Endothelial cell of umbilical vein (primary cell): ENCODE data around the gene DDX54. TPM values are rescaled to one million over a fixed set of nuclear protein-coding genes. Genes with fewer than 3 reads are reported as not detected.
"Not testable (repeated sequence)": the region's sequence is repeated elsewhere in the genome, so short reads cannot be mapped to it uniquely, and the experiment has no call there.

ENCODE experiments used
- BruUV-seq: library from RNA; stranded (reverse); fragments of 400-500 nt; replicated peaks from 2 replicates; lab custom pipeline; 2021; lab: Mats Ljungman, UMichigan
- CTCF ChIA-PET: fragments of 300-600, 350-600 bp; sonication (Branson Sonifier 250); formaldehyde crosslinking; loops from one replicate; lab custom pipeline; 2021; ENCODE audit warnings: antibody characterized with exemption, inconsistent platforms; lab: Charles Lee
- POLR2A ChIA-PET: fragments of 300-600, 350-600 bp; sonication (Branson Sonifier 250); formaldehyde crosslinking; loops from one replicate; lab custom pipeline; 2021; ENCODE audit warnings: antibody characterized with exemption, inconsistent platforms; lab: Charles Lee
- DNase-seq: peaks from one replicate; pipeline ENCODE4 v3.0.0-alpha.2; 2011; ENCODE audit warnings: low read depth, low spot score
- FAIRE-seq: peaks from 2 replicates; lab custom pipeline; 2011; peaks lifted over from hg19 to GRCh38; lab: Jason Lieb, UNC
- H2AFZ ChIP-seq: 2 replicates; pipeline ENCODE4 v1.6.0; 2012; ENCODE audit warnings: low read depth, low read length, control low read depth, inconsistent platforms
- H3K27ac ChIP-seq: 2 replicates; pipeline ENCODE4 v1.5.1; 2011; ENCODE audit warnings: low read depth, mild to moderate bottlenecking, control low read depth, low read length, moderate library complexity; ENCODE audit not compliant: insufficient read depth
- H3K27me3 ChIP-seq, 2 experiments: 2 replicates each; pipeline versions ENCODE4 v1.6.0 to v1.6.1; 2011; ENCODE audit warnings: low read length in 2 of 2, mixed read lengths in 1 of 2; ENCODE audit not compliant: control insufficient read depth in 2 of 2, insufficient read depth in 2 of 2
- H3K36me3 ChIP-seq, 2 experiments: 2 replicates in 1 of 2; 3 replicates in 1 of 2; pipeline ENCODE4 v1.5.1; 2011; ENCODE audit warnings: low read length in 2 of 2, mild to moderate bottlenecking in 1 of 2, moderate library complexity in 1 of 2; ENCODE audit not compliant: control insufficient read depth in 2 of 2, insufficient read depth in 2 of 2; ENCODE audit errors: extremely low read depth in 1 of 2
- H3K4me1 ChIP-seq: 3 replicates; pipeline ENCODE4 v1.5.1; 2011; ENCODE audit warnings: mild to moderate bottlenecking, low read length; ENCODE audit not compliant: control insufficient read depth, insufficient read depth; ENCODE audit errors: extremely low read depth
- H3K4me2 ChIP-seq: 2 replicates; pipeline ENCODE4 v1.6.1; 2011; ENCODE audit warnings: low read length, control low read depth, mixed read lengths; ENCODE audit not compliant: insufficient read depth
- H3K4me3 ChIP-seq, 3 experiments: fragments of 200-600 bp in 1 of 3; sonication (generic), shearing (Covaris generic) in 1 of 3; replicated peaks in 1 of 3; 2 replicates each; pipeline ENCODE4 v1.5.1; 2011 to 2016; ENCODE audit warnings: control low read depth in 3 of 3, low read length in 3 of 3, mild to moderate bottlenecking in 2 of 3, inconsistent platforms in 1 of 3, low read depth in 1 of 3, moderate library complexity in 1 of 3; ENCODE audit not compliant: insufficient read depth in 1 of 3
- H3K79me2 ChIP-seq: 2 replicates; pipeline ENCODE4 v1.6.0; 2012; ENCODE audit warnings: low read length, inconsistent platforms; ENCODE audit not compliant: control insufficient read depth, insufficient read depth
- H3K9ac ChIP-seq: replicated peaks from 2 replicates; pipeline ENCODE3; 2011; ENCODE audit warnings: low read length, control low read depth; ENCODE audit not compliant: insufficient read depth; ENCODE audit errors: extremely low read depth
- H3K9me1 ChIP-seq: replicated peaks from 3 replicates; pipeline ENCODE4 v1.6.0; 2011; ENCODE audit warnings: mild to moderate bottlenecking, low read length; ENCODE audit not compliant: control insufficient read depth, insufficient read depth; ENCODE audit errors: extremely low read depth
- H3K9me3 ChIP-seq: replicated peaks from 2 replicates; pipeline ENCODE4 v1.5.1; 2012; ENCODE audit warnings: low read length, inconsistent platforms; ENCODE audit not compliant: control insufficient read depth, insufficient read depth
- H4K20me1 ChIP-seq: replicated peaks from 2 replicates; pipeline ENCODE3; 2011; ENCODE audit warnings: mild to moderate bottlenecking, low read length; ENCODE audit not compliant: control insufficient read depth, insufficient read depth; ENCODE audit errors: extremely low read depth
- EZH2 ChIP-seq: IDR thresholded peaks from 2 replicates; pipeline ENCODE4 v1.6.1; 2012; ENCODE audit warnings: borderline replicate concordance, low read depth, mild to moderate bottlenecking, moderate library complexity, low read length, inconsistent platforms; ENCODE audit not compliant: severe bottlenecking
- FOS ChIP-seq: IDR thresholded peaks from 2 replicates; pipeline ENCODE4 v1.6.1; 2011; ENCODE audit warnings: mild to moderate bottlenecking, low read length, moderate library complexity, borderline replicate concordance; ENCODE audit not compliant: insufficient read depth
- GATA2 ChIP-seq: IDR thresholded peaks from 2 replicates; pipeline ENCODE4 v1.7.0; 2011; ENCODE audit warnings: low read depth, mild to moderate bottlenecking, moderate library complexity, mixed read lengths, low read length; ENCODE audit not compliant: insufficient read length, insufficient read depth
- JUN ChIP-seq: IDR thresholded peaks from 2 replicates; pipeline ENCODE4 v1.6.1; 2011; ENCODE audit warnings: borderline replicate concordance, low read depth; ENCODE audit not compliant: insufficient read length, insufficient read depth
- MYC ChIP-seq: IDR thresholded peaks from one replicate; pipeline ENCODE4 v1.6.1; 2011; ENCODE audit warnings: mild to moderate bottlenecking, low read depth, low read length
- POLR2A ChIP-seq: IDR thresholded peaks from 2 replicates; pipeline ENCODE4 v1.6.1; 2012; ENCODE audit warnings: low read depth, mild to moderate bottlenecking, control low read depth, low read length
- POLR2AphosphoS5 ChIP-seq: IDR thresholded peaks from 2 replicates; pipeline ENCODE4 v1.6.1; 2012; ENCODE audit warnings: low read depth, mild to moderate bottlenecking, control low read depth, low read length, moderate library complexity; ENCODE audit not compliant: insufficient read depth
- dilution Hi-C: fragments of 300-500 bp; cut with MboI; formaldehyde crosslinking; loops from one replicate; pipeline ENCODE4 v1.15.0; 2019; ENCODE audit warnings: low sequenced_read_pairs; ENCODE audit not compliant: extremely low pct_ligation_motif_present
- intact Hi-C: fragments of 100-400 bp; cut with micrococcal nuclease; formaldehyde crosslinking; loops from one replicate; pipeline ENCODE4 v1.10.0; 2022
- polyA plus RNA-seq, 4 experiments: library from polyadenylated mRNA; depleted of rRNA in 3 of 4; stranded (reverse) in 3 of 4; unstranded in 1 of 4; fragments of >200 nt; gene quantifications; 2 replicates each; pipeline versions ENCODE4 v1.2.1 to v1.2.3, GENCODE V29; 2011 to 2012; ENCODE audit warnings: missing spikeins in 1 of 4
- total RNA-seq: library from RNA; stranded (reverse); gene quantifications from 2 replicates; pipeline ENCODE4 v1.2.3, GENCODE V29; 2021
- TF ChIP-seq, protein P1 (sequence below), 2 donors: IDR thresholded peaks; 1 replicate in 1 of 2; 2 replicates in 1 of 2; pipeline ENCODE4 v1.5.1; 2011; ENCODE audit warnings: low read length in 2 of 2, mild to moderate bottlenecking in 2 of 2, moderate library complexity in 2 of 2, control low read depth in 1 of 2, inconsistent platforms in 1 of 2, low read depth in 1 of 2; ENCODE audit not compliant: insufficient read depth in 1 of 2; ENCODE audit errors: extremely low read depth in 1 of 2
- TF ChIP-seq, protein P2 (sequence below): IDR thresholded peaks from 2 replicates; pipeline ENCODE4 v1.6.1; 2011; ENCODE audit not compliant: insufficient read depth, insufficient read length

Gene DDX54
- total and polyA plus RNA-seq, 2 donors (not counting 3 experiments of a cell fraction or from before 2014, with no cell fraction given) = 54.1 to 90.0 TPM

DNA sequence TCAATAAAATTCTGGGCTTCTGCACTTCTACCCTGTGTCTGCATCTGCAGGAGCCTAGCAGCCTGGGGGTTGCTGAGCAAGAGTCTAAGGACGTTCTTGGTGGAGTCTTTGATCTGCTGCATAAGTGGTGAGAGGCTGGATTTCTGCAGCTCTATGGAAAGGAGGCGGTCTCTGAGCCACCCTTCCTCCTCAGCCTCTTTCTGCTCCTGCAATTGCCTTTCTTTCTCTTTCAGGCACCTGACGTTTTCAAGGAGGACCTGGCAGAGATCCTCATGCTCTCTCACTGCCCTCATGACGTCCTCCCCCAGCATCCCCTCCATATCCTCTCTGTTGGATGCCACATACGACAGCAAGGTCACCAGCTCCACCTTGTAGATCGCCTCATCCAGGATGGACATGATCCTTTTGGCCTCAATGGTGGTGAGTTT lies 22.3 kb upstream of the DDX54 start:
- Histone ChIP-seq H3K4me1 (no peaks in the 10 kb centered on the region), H3K36me3 (no peaks in the 10 kb centered on the region), H4K20me1 (no peaks in the 10 kb centered on the region), H3K4me2 (no peak overlapping the region), H3K9me1 (no peaks in the 10 kb centered on the region), H3K4me3 (no peak overlapping the region), H3K27me3 (no peaks in the 10 kb centered on the region), H3K9ac (no peak overlapping the region), H3K79me2 (no peaks in the 10 kb centered on the region), H2AFZ (no peak overlapping the region), H3K9me3 (no peaks in the 10 kb centered on the region), H3K27ac (no peak overlapping the region)
- DNase-seq = no peak
- ChIA-PET POLR2A (no interaction called here), CTCF (no interaction called here)
- dilution Hi-C loops = no loop called here
- no TSS peak for BruUV-seq
- TF ChIP-seq POLR2A = no peak
- no peak for TF ChIP-seq EZH2
- no peak for TF ChIP-seq GATA2
- TF ChIP-seq MYC = no peak
- TF ChIP-seq, protein P1, sequence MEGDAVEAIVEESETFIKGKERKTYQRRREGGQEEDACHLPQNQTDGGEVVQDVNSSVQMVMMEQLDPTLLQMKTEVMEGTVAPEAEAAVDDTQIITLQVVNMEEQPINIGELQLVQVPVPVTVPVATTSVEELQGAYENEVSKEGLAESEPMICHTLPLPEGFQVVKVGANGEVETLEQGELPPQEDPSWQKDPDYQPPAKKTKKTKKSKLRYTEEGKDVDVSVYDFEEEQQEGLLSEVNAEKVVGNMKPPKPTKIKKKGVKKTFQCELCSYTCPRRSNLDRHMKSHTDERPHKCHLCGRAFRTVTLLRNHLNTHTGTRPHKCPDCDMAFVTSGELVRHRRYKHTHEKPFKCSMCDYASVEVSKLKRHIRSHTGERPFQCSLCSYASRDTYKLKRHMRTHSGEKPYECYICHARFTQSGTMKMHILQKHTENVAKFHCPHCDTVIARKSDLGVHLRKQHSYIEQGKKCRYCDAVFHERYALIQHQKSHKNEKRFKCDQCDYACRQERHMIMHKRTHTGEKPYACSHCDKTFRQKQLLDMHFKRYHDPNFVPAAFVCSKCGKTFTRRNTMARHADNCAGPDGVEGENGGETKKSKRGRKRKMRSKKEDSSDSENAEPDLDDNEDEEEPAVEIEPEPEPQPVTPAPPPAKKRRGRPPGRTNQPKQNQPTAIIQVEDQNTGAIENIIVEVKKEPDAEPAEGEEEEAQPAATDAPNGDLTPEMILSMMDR (IDR thresholded peaks at IDR 0.05; ENCODE audit: extremely low read depth in 1 of 2, insufficient read depth in 1 of 2, low read depth in 1 of 2, low read length in 2 of 2) = no peak
- TF ChIP-seq POLR2AphosphoS5 = no peak
- TF ChIP-seq, protein P2, sequence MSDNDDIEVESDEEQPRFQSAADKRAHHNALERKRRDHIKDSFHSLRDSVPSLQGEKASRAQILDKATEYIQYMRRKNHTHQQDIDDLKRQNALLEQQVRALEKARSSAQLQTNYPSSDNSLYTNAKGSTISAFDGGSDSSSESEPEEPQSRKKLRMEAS = no peak
- no peak for TF ChIP-seq FOS
- no peak for TF ChIP-seq JUN
- no peak for FAIRE-seq
- intact Hi-C loops = no loop called here

DNA sequence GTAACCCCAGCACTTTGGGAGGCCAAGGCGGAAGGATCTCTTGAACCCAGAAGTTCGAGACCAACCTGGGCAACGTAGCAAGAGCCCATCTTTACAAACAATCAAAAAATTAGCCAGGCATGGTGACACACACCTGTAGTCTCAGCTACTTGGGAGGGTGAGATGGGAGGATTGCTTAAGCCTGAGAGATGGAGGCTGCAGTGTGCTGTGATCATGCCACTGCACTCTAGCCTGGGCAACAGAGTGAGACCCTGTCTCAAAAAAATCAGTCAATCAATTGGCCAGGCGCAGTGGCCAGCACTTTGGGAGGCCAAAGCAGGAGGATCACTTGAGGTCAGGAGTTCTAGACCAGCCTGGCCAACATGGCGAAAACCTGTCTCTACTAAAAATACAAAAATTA lies 21.5 kb upstream of the DDX54 start:
- H2AFZ ChIP-seq, DNase-seq, H3K36me3 ChIP-seq, H3K9ac ChIP-seq, H3K4me2 ChIP-seq, H3K4me3 ChIP-seq, H3K27ac ChIP-seq, H3K79me2 ChIP-seq, FAIRE-seq, H4K20me1 ChIP-seq, dilution Hi-C loops, BruUV-seq, POLR2A ChIA-PET, intact Hi-C loops, H3K4me1 ChIP-seq, H3K9me1 ChIP-seq, CTCF ChIA-PET, H3K27me3 ChIP-seq, H3K9me3 ChIP-seq: not testable (repeated sequence)
